Pulmonary artery endothelial cell (primary cell): Measurements from ENCODE around the gene PRKG1. TPM values are rescaled to one million over a fixed set of nuclear protein-coding genes. Genes with fewer than 3 reads are reported as not detected.
"Not testable (repeated sequence)": the region's sequence is repeated elsewhere in the genome, so short reads cannot be mapped to it uniquely, and the experiment has no call there.

Experiments
- DNase-seq: peaks from one replicate; pipeline ENCODE4 v3.0.0-alpha.2; 2011; ENCODE audit warnings: low read depth, low spot score
- total RNA-seq: library from RNA; depleted of rRNA; stranded (reverse); fragments of >200 nt; gene quantifications from 2 replicates; pipeline ENCODE4 v1.2.3, GENCODE V29; 2014

The PRKG1 gene
- total RNA-seq, 1 donor from 2014 or later, result 1.3 TPM

GRCh38 chr10:52032681-52033629 is 958.7 kb downstream of the PRKG1 start:
- no peak for DNase-seq

- not testable (repeated sequence) for DNase-seq
Observed at GRCh38 chr10:52039002-52039793, 964.9 kb downstream of the PRKG1 start.

GRCh38 chr10:52040486-52040885 is 966.2 kb downstream of the PRKG1 start:
- DNase-seq, result no peak

GRCh38 chr10:52043811-52044210 is 969.5 kb downstream of the PRKG1 start:
- DNase-seq, result no peak

- DNase-seq, result no peak
Observed at GRCh38 chr10:52048051-52048450, 973.8 kb downstream of the PRKG1 start.

GRCh38 chr10:52050429-52051047 is 976.3 kb downstream of the PRKG1 start:
- no peak for DNase-seq

GRCh38 chr10:52053497-52053896 is 979.2 kb downstream of the PRKG1 start:
- DNase-seq, result no peak

- DNase-seq, result no peak
Observed at GRCh38 chr10:52056291-52056690, 982.0 kb downstream of the PRKG1 start.

GRCh38 chr10:52059089-52059488 is 984.8 kb downstream of the PRKG1 start:
- DNase-seq, result no peak

GRCh38 chr10:52063159-52063558 is 988.9 kb downstream of the PRKG1 start:
- no peak for DNase-seq

- DNase-seq, result no peak
Observed at GRCh38 chr10:52064084-52064845, 990.0 kb downstream of the PRKG1 start.

GRCh38 chr10:52066383-52066782 is 992.1 kb downstream of the PRKG1 start:
- no peak for DNase-seq

GRCh38 chr10:52068485-52068884 is 994.2 kb downstream of the PRKG1 start:
- DNase-seq, result no peak

GRCh38 chr10:52071814-52072213 is 997.5 kb downstream of the PRKG1 start:
- no peak for DNase-seq

GRCh38 chr10:52074505-52075026 is 1000.3 kb downstream of the PRKG1 start:
- no peak for DNase-seq

GRCh38 chr10:52077814-52078213 is 1003.5 kb downstream of the PRKG1 start:
- DNase-seq, result no peak

- no peak for DNase-seq
Observed at GRCh38 chr10:52078397-52078937, 1004.2 kb downstream of the PRKG1 start.

- no peak for DNase-seq
Observed at GRCh38 chr10:52082307-52082706, 1008.0 kb downstream of the PRKG1 start.

GRCh38 chr10:52083422-52083821 is 1009.1 kb downstream of the PRKG1 start:
- no peak for DNase-seq

- DNase-seq, result no peak
Observed at GRCh38 chr10:52092390-52092789, 1018.1 kb downstream of the PRKG1 start.

GRCh38 chr10:52098130-52098529 is 1023.8 kb downstream of the PRKG1 start:
- no peak for DNase-seq
